NCI-H446 treated with DMSO at 0.1 percent for 48 hours (cell line): ENCODE measurements around the gene ZRANB3.

ENCODE experiments used
- DNase-seq: peaks from one replicate; lab custom pipeline; 2025; lab: John Stamatoyannopoulos, UW

Gene ZRANB3

GRCh38 chr2:135248611-135249010, 282.4 kb downstream of the ZRANB3 start:
- DNase-seq: no peak

- no peak for DNase-seq
Measured at GRCh38 chr2:135246711-135247270, 284.2 kb downstream of the ZRANB3 start.

- DNase-seq: no peak
Measured at GRCh38 chr2:135245071-135245470, 285.9 kb downstream of the ZRANB3 start.

GRCh38 chr2:135238651-135239050, 292.4 kb downstream of the ZRANB3 start:
- no peak for DNase-seq

- DNase-seq: no peak
Measured at GRCh38 chr2:135230150-135230549, 300.9 kb downstream of the ZRANB3 start.

GRCh38 chr2:135227386-135227785, 303.6 kb downstream of the ZRANB3 start:
- peak; percentile 20 for DNase-seq

- DNase-seq: no peak
Measured at GRCh38 chr2:135226961-135227360, 304.1 kb downstream of the ZRANB3 start.

GRCh38 chr2:135225781-135226180, 305.2 kb downstream of the ZRANB3 start:
- no peak for DNase-seq

GRCh38 chr2:135219226-135219625, 311.8 kb downstream of the ZRANB3 start:
- DNase-seq: no peak

GRCh38 chr2:135218426-135218825, 312.6 kb downstream of the ZRANB3 start:
- DNase-seq: no peak

GRCh38 chr2:135212757-135213156, 318.3 kb downstream of the ZRANB3 start:
- DNase-seq: no peak

- no peak for DNase-seq
Measured at GRCh38 chr2:135208016-135208415, 323.0 kb downstream of the ZRANB3 start.

GRCh38 chr2:135203944-135204343, 327.1 kb downstream of the ZRANB3 start:
- no peak for DNase-seq

GRCh38 chr2:135202751-135203150, 328.3 kb downstream of the ZRANB3 start:
- no peak for DNase-seq

- DNase-seq: no peak
Measured at GRCh38 chr2:135198481-135198880, 332.5 kb downstream of the ZRANB3 start.

- no peak for DNase-seq
Measured at GRCh38 chr2:135190799-135191198, 340.2 kb downstream of the ZRANB3 start.

- DNase-seq: no peak
Measured at GRCh38 chr2:135189148-135189547, 341.9 kb downstream of the ZRANB3 start.

GRCh38 chr2:135187270-135187669, 343.7 kb downstream of the ZRANB3 start:
- no peak for DNase-seq

GRCh38 chr2:135186054-135186453, 345.0 kb downstream of the ZRANB3 start:
- DNase-seq: no peak

GRCh38 chr2:135183822-135184221, 347.2 kb downstream of the ZRANB3 start:
- DNase-seq: no peak

- no peak for DNase-seq
Measured at GRCh38 chr2:135182601-135183000, 348.4 kb downstream of the ZRANB3 start.

- DNase-seq: no peak
Measured at GRCh38 chr2:135182190-135182589, 348.8 kb downstream of the ZRANB3 start.

- no peak for DNase-seq
Measured at GRCh38 chr2:135179689-135180088, 351.3 kb downstream of the ZRANB3 start.

- DNase-seq: no peak
Measured at GRCh38 chr2:135175177-135175576, 355.8 kb downstream of the ZRANB3 start.

GRCh38 chr2:135174810-135175093, 356.3 kb downstream of the ZRANB3 start:
- no peak for DNase-seq
